Hepatocyte (in vitro differentiated cells): ENCODE measurements around the gene E2F3. TPM values are rescaled to one million over a fixed set of nuclear protein-coding genes. Genes with fewer than 3 reads are reported as not detected.

Experiments
- DNase-seq: peaks from one replicate; pipeline ENCODE4 v3.0.0-alpha.2; 2016; ENCODE audit warnings: low spot score
- H2AFZ ChIP-seq: fragments of 200-600 bp; sonication (generic); 2 replicates; pipeline ENCODE4 v1.6.0; 2016; ENCODE audit warnings: antibody characterized with exemption, mild to moderate bottlenecking
- H3K27ac ChIP-seq: fragments of 200-600 bp; sonication (generic); 2 replicates; pipeline ENCODE4 v1.5.1; 2016; ENCODE audit warnings: mild to moderate bottlenecking
- H3K27me3 ChIP-seq: fragments of 200-600 bp; sonication (generic); 2 replicates; pipeline ENCODE4 v1.6.1; 2016
- H3K36me3 ChIP-seq: fragments of 200-600 bp; sonication (generic); replicated peaks from 2 replicates; pipeline ENCODE4 v1.5.1; 2016; ENCODE audit warnings: low read depth; ENCODE audit not compliant: insufficient read depth
- H3K4me1 ChIP-seq: fragments of 200-600 bp; sonication (generic); 2 replicates; pipeline ENCODE4 v1.5.1; 2016; ENCODE audit warnings: mild to moderate bottlenecking, moderate library complexity; ENCODE audit not compliant: insufficient read depth
- H3K4me2 ChIP-seq: fragments of 200-600 bp; sonication (generic); 2 replicates; pipeline ENCODE4 v1.6.0; 2016
- H3K4me3 ChIP-seq: fragments of 200-600 bp; sonication (generic); 2 replicates; pipeline ENCODE4 v1.5.1; 2016; ENCODE audit warnings: mild to moderate bottlenecking
- H3K79me2 ChIP-seq: fragments of 200-600 bp; sonication (generic); 2 replicates; pipeline ENCODE4 v1.6.0; 2017; ENCODE audit warnings: mild to moderate bottlenecking
- H3K9me2 ChIP-seq: fragments of 200-600 bp; sonication (generic); replicated peaks from 2 replicates; pipeline ENCODE4 v1.6.0; 2017; ENCODE audit warnings: mild to moderate bottlenecking; ENCODE audit not compliant: insufficient read depth
- H3K9me3 ChIP-seq: fragments of 200-600 bp; sonication (generic); 2 replicates; pipeline ENCODE4 v1.5.1; 2016; ENCODE audit warnings: low read depth, mild to moderate bottlenecking
- H4K20me1 ChIP-seq: fragments of 200-600 bp; sonication (generic); 2 replicates; pipeline ENCODE4 v1.6.0; 2016; ENCODE audit warnings: mild to moderate bottlenecking; ENCODE audit not compliant: insufficient read depth, poor library complexity, severe bottlenecking
- CTCF ChIP-seq: fragments of 200-600 bp; sonication (generic); IDR thresholded peaks from 2 replicates; pipeline ENCODE4 v1.5.1; 2016; ENCODE audit warnings: antibody characterized with exemption, mild to moderate bottlenecking; ENCODE audit not compliant: poor library complexity
- EZH2 ChIP-seq: fragments of 200-600 bp; sonication (generic); IDR thresholded peaks from 2 replicates; pipeline ENCODE4 v1.6.1; 2016; ENCODE audit warnings: antibody characterized with exemption, mild to moderate bottlenecking, borderline replicate concordance
- EZH2phosphoT487 ChIP-seq: fragments of 200-600 bp; sonication (generic); IDR thresholded peaks from one replicate; pipeline ENCODE4 v1.6.1; 2018; ENCODE audit warnings: antibody characterized with exemption, mild to moderate bottlenecking, low read depth, moderate library complexity; ENCODE audit not compliant: unreplicated experiment, severe bottlenecking
- WGBS: methylation state at CpG from one replicate; pipeline ENCODE4 v1.1.6; 2016; ENCODE audit warnings: low lambda C conversion rate; ENCODE audit errors: missing lambda C conversion rate; 5-methylcytosine and 5-hydroxymethylcytosine counted together
- polyA plus RNA-seq: library from polyadenylated mRNA; unstranded; fragments of >200 nt; fragmentation: Nextera tagmentation; extraction: Ambion mirVana; gene quantifications from 2 replicates; pipeline ENCODE4 v1.2.1, GENCODE V29; 2016
- total RNA-seq: library from RNA; depleted of rRNA; stranded (reverse); fragments of >200 nt; gene quantifications from 2 replicates; pipeline ENCODE4 v1.2.3, GENCODE V29; 2014

E2F3 gene
- total and polyA plus RNA-seq, 2 experiments from 2014 or later: 8.4 to 13.3 TPM

- Histone ChIP-seq H3K9me3 (no peaks in the 10 kb centered on the region), H3K27me3 (no peaks in the 10 kb centered on the region), H3K27ac (no peak overlapping the region), H4K20me1 (no peaks in the 10 kb centered on the region), H3K4me2 (no peak overlapping the region), H3K9me2 (no peaks in the 10 kb centered on the region), H2AFZ (no peak overlapping the region), H3K79me2 (no peaks in the 10 kb centered on the region), H3K36me3 (no peaks in the 10 kb centered on the region), H3K4me1 (peaks cover 19% of the 10 kb centered on the region), H3K4me3 (no peak overlapping the region)
- no peak for DNase-seq
- TF ChIP-seq EZH2phosphoT487: no peak
- TF ChIP-seq CTCF: no peak
- TF ChIP-seq EZH2: no peak
- WGBS: 92% methylated on average over 2 of the region's 2 CpGs
Observed at GRCh38 chr6:20370393-20370792, 31.3 kb upstream of the E2F3 start.

GRCh38 chr6:20370801-20371200, 30.9 kb upstream of the E2F3 start:
- Histone ChIP-seq H3K9me3 (no peaks in the 10 kb centered on the region), H2AFZ (no peak overlapping the region), H3K4me1 (peaks cover 17% of the 10 kb centered on the region), H3K79me2 (no peaks in the 10 kb centered on the region), H4K20me1 (no peaks in the 10 kb centered on the region), H3K9me2 (no peaks in the 10 kb centered on the region), H3K4me3 (no peak overlapping the region), H3K36me3 (no peaks in the 10 kb centered on the region), H3K27ac (no peak overlapping the region), H3K27me3 (no peaks in the 10 kb centered on the region), H3K4me2 (no peak overlapping the region)
- TF ChIP-seq EZH2: no peak
- no peak for TF ChIP-seq EZH2phosphoT487
- no peak for TF ChIP-seq CTCF
- 95% methylated on average over 4 of the region's 4 CpGs for WGBS
- no peak for DNase-seq

- H3K79me2 ChIP-seq: no peaks in the 10 kb centered on the region
- no peaks in the 10 kb centered on the region for H3K4me1 ChIP-seq
- no peaks in the 10 kb centered on the region for H3K36me3 ChIP-seq
- TF ChIP-seq EZH2 (no peak), EZH2phosphoT487 (no peak), CTCF (no peak)
- H3K27me3 ChIP-seq: no peaks in the 10 kb centered on the region
- H3K9me2 ChIP-seq: no peaks in the 10 kb centered on the region
- no peak overlapping the region for H3K27ac ChIP-seq
- H3K4me2 ChIP-seq: no peak overlapping the region
- H4K20me1 ChIP-seq: no peaks in the 10 kb centered on the region
- no peak for DNase-seq
- 89% methylated on average over 3 of the region's 3 CpGs for WGBS
- no peak overlapping the region for H3K4me3 ChIP-seq
- H2AFZ ChIP-seq: no peak overlapping the region
- H3K9me3 ChIP-seq: no peaks in the 10 kb centered on the region
Observed at GRCh38 chr6:20375436-20375835, 26.2 kb upstream of the E2F3 start.

GRCh38 chr6:20377623-20378265, 23.9 kb upstream of the E2F3 start:
- Histone ChIP-seq H3K27ac (no peak overlapping the region), H3K36me3 (no peaks in the 10 kb centered on the region), H3K4me1 (no peaks in the 10 kb centered on the region), H3K4me3 (no peak overlapping the region), H3K27me3 (no peaks in the 10 kb centered on the region), H3K9me3 (no peaks in the 10 kb centered on the region), H2AFZ (no peak overlapping the region), H3K9me2 (no peaks in the 10 kb centered on the region), H4K20me1 (no peaks in the 10 kb centered on the region), H3K4me2 (peak overlapping the region; percentile 14), H3K79me2 (no peaks in the 10 kb centered on the region)
- 62% methylated on average over 5 of the region's 5 CpGs for WGBS
- TF ChIP-seq EZH2phosphoT487 (no peak), EZH2 (no peak), CTCF (no peak)
- no peak for DNase-seq
